LNCAP (cell line): ENCODE results near the gene ADIPOR1.

Experiments
- CTCF ChIP-seq: fragments of 450-650 bp; IDR thresholded peaks from 2 replicates; pipeline ENCODE4 v1.5.1; 2017; ENCODE audit warnings: mild to moderate bottlenecking

Gene ADIPOR1

GRCh38 chr1:202957733-202958543 lies at the start of gene ADIPOR1:
TSS of gene ADIPOR1 (minus strand) at chr1:202958312. CDS start at chr1:202951070, 7,242 bp downstream.
- TF ChIP-seq CTCF = no peak

- TF ChIP-seq CTCF = no peak
These were observed 49.1 kb upstream of the ADIPOR1 start, which contains the start of gene TMEM183A for GRCh38 chr1:203006948-203007871. TSS of gene TMEM183A (plus strand) at chr1:203007374. CDS start at chr1:203007466, 92 bp downstream.

GRCh38 chr1:203002951-203003350 lies 44.8 kb upstream of the ADIPOR1 start:
- TF ChIP-seq CTCF = no peak

- no peak for TF ChIP-seq CTCF
These were observed 43.9 kb upstream of the ADIPOR1 start for GRCh38 chr1:203001986-203002385.

GRCh38 chr1:203000217-203000944 lies 42.3 kb upstream of the ADIPOR1 start:
- TF ChIP-seq CTCF = no peak

GRCh38 chr1:202998836-202999750 lies 41.0 kb upstream of the ADIPOR1 start:
- TF ChIP-seq CTCF = peak; percentile 91
